NCI-H526 (cell line): ENCODE results near the gene CPT1B.
"Not testable (repeated sequence)": the region's sequence is repeated elsewhere in the genome, so short reads cannot be mapped to it uniquely, and the experiment has no call there.

Experiments
- DNase-seq, 2 experiments: peaks; one replicate each; lab custom pipeline; 2025; lab: John Stamatoyannopoulos, UW

Gene CPT1B

DNA sequence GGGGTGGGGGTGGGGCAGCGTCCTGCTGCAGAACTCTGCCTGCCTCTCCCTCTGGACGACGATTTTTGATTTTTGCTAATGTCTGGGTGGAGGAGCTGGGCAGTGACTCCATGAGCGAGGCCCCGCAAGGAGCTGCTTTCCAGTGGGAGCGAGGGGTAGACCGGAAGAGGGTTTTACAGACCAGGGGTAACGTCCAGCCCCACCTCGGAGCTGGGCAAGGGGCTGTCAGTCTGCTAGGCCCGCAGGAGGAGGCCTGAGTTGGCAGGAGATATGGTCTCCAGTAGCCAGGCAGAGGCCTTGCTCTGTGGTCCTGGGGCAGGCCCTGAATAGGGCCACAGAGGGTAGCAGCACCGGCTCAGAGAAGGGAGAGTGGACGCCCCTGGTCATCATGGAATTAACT, 31.4 kb upstream of the CPT1B start:
- DNase-seq = no peak

DNA sequence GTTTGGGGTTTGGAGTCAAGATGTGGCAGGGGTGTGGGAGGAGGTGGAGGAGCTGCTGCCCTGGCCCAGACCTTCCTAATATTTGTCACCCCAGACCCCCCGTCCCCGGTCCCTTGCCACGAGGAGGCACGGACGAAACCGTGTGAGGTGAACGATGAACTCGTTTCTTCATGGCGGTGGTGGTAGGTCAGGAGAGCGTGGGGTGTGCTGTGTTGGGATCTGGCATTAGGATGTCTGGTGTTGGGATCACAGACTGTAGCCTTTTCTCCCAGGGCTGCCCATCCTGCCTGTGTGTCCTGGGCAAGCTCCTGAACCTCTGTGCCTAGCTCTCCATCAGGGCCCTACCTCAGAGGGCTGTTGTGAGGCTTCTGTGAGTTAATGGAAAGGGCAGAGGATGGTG, 30.8 kb upstream of the CPT1B start:
- DNase-seq = no peak

DNA sequence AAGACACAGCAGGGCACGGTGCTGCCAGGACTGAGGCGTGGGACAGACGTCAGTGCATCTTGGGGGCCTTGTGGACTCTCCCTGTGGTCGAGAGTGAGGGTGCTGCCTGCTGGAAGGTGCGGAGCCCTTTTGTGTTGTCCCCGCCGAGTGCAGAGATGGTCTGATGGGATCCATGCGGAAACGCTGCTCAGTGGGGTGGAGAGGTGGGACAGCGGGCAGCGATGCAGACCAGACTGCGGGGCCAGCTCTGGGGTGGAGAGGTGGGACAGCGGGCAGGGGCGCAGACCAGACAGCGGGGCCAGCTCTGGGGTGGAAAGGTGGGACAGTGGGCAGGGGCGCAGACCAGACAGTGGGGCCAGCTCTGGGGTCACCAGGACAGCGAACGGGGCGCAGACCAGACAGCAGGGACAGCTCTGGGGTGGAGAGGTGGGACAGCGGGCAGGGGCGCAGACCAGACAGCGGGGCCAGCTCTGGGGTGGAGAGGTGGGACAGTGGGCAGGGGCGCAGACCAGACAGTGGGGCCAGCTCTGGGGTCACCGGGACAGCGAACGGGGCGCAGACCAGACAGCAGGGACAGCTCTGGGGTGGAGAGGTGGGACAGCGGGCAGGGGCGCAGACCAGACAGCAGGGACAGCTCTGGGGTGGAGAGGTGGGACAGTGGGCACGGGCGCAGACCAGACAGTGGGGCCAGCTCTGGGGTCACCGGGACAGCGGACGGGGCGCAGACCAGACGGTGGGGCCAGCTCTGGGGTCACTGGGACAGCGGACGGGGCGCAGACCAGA, 30.0 kb upstream of the CPT1B start:
- DNase-seq = not testable (repeated sequence)

DNA sequence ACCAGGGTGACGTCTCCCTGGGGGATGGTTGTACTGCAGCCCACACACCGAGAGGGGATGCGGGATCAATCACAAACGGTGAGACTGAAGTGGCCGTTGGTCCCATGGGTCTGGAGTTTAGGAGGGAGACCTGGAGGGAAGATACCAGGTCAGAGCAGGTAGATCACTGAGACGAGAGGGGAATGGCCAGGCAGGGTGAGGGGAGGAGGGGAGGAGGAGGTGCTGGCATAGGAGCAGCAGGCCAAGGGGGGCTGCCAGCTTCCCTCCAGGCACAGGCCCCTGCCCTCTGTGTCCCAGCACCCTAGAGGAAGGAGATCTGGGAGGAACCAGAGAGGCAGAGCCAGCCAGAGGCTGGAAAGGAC, 29.4 kb upstream of the CPT1B start:
- no peak for DNase-seq

DNA sequence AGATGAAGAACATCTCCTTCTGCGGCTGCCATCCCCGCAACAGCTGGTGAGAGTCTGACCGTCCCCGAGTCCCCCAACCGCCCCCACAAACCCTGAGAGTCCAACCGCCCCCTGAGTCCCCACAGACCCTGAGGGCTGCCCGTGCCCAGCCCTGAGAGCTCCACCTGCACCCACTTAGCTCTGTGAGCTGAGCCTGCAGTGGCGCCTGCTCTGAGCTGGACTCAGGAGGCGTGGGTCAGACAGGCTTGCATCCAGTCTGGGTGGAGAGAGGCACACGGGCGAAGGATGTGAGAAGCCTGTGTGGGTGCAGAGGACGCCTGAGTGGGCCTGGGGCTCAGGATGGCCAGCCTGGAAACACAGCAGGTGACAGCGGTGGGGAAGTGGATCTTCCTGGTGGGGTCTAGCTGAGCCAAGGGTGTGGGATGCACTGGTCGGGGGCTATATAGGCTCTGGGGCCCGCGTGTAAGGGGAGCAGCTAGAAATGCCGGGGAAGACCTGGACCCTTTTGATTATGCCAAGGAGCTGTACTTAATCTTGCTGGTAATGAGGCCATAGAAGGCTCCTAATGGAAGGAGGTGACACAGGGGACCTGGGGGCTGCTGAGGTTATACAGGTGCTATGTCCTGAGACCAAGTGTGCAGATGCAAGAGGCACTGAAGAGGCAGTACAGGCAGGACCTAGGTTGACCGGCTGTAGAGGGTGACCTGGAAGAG, 28.9 kb upstream of the CPT1B start:
- DNase-seq = no peak

DNA sequence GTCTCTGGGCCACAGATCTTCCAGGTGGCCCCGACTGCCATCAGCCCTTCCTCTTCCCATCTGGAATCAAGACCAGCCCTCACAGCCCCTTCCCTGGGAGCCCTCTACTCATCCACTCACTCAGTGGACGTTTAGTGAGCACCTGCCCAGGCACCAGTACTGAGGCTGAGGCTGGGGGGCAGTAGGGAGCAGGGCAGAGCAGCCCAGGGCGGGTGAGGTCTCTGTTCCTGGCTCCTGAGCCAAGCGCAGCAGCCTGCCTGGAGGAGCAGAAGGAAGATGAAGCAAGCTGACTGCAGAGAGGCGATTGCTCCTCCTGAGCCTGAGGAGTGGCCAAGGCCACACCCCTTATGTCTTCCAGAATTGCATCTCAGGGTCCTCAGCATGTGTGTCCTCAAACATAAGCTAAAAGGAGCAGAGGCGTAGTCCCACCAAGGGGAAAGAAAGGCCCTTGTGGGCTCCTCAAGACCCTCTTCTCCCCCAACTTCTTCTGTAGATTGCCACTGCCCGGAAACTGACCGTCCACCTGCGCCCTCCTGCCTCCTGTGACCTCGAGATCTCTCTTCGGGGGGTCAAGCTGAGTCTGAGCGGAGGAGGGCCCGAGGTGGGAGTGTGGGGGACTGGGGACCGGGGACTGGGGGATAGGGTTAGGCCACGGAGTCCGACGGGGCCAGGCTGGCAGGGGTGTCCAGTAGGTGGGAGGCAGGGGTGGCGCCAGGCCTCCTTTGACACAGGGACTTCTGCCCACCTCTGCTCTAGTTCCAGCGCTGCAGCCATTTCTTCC, 28.1 kb upstream of the CPT1B start:
- no peak for DNase-seq

DNA sequence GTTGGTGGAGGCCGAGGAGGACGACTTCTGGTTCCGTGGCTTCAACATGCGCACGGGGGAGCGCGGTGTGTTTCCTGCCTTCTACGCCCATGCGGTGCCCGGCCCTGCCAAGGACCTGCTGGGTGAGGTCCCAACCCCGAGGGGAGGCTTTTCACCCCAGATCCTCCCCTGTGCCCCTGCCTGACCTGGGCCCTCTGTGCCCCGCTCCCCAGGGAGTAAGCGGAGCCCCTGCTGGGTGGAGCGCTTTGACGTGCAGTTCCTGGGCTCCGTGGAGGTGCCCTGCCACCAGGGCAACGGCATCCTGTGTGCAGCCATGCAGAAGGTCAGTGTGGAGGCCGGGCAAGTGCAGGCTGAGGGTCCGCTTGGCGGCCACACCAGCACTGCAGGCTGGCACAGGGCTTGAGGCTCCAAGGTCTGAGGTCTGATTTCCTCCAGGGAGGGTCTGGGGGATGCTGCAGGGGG, 27.4 kb upstream of the CPT1B start:
- no peak for DNase-seq

DNA sequence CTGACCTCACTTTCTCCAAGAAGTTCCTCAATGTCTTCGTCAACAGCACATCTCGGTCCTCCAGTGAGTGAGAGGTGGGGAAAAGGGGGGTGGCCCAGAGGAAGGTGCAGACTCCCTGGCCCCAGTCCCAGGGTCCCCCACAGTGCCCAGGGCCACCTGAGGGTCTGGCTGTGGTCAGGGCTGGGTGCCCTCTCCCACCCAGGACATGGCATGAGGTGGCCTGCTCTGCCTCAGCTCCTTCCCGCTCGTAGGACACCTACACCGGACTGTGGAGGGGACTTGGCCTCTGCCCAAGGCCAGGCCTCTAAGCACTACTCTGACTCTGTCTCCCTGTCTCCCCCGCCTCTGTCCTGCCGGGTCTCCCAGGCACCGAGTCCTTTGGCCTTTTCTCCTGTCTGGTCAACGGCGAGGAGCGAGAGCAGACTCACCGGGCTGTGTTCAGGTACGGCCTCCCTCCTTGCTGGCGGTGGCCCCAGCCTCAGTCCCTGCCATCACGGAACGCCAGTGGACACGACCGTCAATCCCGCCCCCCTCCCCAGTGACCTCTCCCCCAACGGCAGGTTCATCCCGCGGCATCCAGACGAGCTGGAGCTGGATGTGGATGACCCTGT, 26.9 kb upstream of the CPT1B start:
- DNase-seq = no peak

DNA sequence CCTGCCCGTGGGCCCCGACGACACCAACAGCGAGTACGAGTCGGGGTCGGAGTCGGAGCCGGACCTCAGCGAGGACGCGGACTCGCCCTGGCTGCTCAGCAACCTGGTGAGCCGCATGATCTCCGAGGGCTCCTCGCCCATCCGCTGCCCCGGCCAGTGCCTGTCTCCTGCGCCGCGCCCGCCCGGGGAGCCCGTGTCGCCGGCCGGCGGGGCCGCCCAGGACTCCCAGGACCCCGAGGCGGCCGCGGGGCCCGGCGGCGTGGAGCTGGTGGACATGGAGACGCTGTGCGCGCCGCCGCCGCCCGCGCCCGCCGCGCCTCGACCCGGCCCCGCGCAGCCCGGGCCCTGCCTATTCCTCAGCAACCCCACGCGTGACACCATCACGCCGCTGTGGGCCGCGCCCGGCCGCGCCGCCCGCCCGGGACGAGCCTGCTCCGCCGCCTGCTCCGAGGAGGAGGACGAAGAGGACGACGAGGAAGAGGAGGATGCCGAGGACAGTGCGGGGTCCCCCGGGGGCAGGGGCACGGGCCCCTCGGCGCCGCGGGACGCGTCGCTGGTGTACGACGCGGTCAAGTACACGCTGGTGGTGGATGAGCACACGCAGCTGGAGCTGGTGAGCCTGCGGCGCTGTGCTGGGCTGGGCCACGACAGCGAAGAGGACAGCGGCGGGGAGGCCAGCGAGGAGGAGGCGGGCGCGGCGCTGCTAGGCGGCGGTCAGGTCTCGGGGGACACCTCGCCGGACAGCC, 26.2 kb upstream of the CPT1B start:
- no peak for DNase-seq

DNA sequence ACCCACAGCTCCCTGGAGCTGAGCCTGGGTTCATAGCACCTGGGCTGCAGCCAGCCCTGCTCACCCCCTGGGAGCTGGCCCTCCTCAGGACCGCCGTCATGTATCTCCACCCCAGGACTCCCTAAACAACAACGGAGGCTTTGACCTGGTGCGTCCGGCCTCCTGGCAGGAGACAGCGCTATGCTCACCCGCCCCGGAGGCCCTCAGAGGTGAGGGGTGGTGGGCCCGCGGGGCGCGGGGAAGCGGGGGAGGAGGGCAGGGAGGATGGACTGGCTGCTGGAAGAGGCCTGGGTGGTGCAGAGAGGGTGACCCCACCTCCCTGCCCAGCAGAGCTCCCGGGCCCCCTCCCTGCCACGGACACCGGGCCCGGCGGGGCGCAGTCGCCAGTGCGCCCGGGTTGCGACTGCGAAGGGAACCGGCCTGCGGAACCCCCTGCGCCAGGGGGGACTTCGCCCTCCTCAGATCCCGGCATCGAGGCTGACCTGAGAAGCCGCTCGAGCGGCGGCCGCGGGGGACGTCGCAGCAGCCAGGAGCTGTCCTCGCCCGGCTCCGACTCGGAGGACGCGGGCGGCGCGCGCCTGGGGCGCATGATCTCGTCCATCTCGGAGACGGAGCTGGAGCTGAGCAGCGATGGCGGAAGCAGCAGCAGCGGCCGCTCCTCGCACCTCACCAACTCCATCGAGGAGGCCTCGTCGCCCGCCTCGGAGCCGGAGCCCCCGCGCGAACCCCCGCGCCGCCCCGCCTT, 25.5 kb upstream of the CPT1B start:
- DNase-seq = no peak

DNA sequence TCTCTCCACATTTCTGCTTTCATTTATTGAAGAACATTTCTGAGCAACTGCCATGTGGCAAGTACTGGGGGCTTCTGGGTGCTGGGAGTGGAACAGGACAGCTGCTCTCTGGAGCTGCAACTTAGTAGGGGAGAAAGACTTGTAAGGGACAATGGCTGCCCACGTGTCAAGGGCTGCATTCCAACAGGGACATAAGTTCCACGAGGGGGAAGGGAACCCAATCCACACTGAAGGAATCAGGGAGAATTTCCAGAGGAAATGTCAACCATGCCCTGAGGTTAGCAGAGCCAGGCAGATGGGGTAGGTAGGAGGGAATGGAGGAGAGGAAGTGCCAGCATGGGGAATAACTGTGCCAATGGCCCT, 24.1 kb upstream of the CPT1B start:
- DNase-seq = no peak

DNA sequence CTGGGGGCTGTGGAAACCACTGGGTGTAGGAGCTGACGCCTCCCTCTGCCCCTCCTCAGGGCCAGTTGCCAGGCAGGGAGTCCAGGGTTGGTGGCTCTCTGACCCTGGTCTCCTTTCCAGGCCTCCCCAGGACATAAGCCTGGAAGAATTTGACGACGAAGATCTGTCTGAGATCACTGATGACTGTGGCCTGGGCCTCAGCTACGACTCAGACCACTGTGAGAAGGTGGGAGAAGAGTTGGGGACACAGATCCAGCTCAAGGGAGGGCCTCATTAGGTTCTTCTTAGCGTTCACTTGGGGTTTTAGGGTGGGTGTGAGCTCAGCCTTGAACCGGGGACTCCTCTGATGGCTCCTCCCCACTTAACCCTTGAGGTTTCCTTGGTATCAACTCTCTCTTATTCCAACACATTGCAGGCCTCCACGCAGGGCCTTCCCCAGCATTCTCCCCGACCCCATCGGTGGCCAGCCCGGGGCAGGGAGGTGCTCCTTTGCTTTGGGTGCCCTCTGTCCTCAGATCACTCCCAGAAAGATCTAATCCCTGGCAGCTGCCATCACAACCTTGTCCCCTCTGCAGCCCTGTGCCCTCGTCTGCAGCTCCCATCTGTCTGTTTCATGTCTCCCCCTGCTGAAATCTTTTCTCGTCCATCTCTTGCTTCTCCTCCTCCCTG, 23.6 kb upstream of the CPT1B start:
- DNase-seq = no peak

DNA sequence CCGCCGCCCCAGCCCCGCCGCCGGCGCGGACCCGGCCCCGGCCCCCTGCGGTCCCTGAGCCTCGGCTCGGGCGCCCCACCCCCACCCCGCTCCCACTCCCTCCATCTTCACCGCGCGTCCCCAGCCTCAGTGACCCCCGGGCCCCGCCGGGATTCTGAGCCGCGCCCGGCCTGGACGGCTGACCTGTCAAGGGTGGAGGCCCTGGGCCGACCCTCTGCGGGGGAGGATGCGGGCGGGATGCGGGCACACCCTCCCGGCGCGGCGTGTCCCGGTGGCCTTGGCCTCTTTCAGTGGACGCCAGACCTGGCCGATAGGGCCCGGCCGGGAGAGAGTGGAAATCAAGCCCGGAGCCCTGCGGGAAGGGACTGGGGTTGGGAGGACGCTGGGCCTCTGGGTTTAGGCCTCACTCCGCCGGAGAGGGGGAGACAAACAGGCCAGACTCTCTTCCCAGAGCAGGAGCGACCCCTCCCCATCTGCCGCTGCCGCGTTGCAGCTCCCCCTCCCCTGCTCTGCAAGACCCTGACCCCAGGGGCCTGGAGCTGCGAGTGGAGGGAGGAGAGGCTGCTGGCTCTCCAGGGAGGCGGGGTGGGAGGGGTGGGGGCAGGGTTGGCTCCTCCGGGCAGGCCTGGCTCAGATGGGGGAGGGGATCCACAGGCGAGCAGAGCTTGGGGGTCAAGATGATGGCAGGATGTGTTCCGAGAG, 22.9 kb upstream of the CPT1B start:
- DNase-seq = peak in 1 of 2 experiments; percentile 44

DNA sequence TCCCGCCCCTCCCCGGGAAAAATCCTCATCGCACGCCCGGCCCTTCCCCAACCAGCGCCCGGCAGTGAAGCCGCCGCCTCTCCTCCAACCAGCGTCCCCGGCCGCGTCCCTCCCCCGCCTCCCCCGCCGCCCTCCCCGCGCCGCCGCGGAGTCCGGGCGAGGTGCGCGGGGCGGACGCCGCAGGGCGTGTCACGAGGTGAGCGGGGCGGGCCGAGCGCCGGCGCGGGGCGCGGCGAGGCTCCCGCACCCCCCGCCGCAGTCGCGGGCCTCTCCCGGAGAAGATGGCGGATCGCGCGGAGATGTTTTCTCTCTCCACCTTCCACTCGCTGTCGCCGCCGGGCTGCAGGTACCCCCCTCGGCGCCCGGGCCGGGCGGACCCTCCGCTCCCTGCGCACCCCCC, 22.3 kb upstream of the CPT1B start, which contains the start of gene MAPK8IP2:
TSS of gene MAPK8IP2 (plus strand) at position 256 of the 400 bp plus-strand sequence. CDS start at position 282, 26 bp downstream.
- DNase-seq = peak in 1 of 2 experiments; percentile 60

DNA sequence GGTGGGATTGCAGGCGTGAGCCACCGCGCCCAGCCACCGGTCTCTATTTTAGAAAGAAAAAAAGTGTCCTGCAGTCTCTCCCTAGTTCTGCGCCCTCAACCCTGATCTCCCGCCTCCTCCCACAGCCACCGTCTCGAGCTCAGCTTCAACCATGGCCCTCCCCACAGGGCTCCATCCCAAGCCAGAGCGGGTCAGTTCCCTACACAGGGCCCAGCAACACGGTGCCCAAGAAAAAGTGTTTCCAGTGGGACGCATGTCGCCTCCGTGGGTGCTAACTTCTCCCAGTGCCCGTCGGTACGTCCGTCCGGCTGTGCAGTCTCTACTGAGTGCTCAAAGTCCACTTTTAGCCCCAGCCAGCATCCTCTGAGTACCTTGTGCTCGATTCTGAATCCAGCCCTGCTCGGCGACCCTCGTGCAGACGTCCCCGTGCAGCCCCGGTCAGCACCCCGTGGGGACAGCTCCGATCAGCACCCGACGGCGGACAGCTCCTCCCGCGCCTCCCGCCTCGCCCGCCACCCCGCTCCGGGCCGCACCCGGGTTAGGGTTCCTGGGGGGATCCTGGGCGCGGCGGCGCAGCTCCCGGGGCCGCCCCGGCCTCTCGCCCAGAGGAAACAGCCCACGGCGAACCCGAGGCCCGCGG, 21.7 kb upstream of the CPT1B start:
- DNase-seq = peak in 1 of 2 experiments; percentile 50

DNA sequence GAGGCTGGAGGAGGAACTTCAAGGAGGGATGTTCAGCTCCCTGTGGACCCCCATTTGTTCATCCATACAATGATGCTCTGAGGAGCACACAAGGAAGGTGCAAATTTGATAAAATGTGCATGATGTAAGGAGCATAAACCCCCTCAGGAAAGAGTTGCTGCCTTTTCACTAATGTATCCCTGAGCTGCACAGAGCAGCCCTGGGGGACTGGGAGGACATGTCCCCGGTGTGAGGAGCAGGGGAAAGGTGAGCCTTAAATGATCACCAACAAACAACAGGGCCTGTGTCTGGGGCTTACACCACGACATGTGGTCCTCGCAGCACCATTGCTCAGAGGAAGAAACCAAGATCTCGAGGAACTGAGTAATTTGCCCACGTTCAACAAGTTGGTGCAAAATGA, 18.9 kb upstream of the CPT1B start:
- no peak for DNase-seq

DNA sequence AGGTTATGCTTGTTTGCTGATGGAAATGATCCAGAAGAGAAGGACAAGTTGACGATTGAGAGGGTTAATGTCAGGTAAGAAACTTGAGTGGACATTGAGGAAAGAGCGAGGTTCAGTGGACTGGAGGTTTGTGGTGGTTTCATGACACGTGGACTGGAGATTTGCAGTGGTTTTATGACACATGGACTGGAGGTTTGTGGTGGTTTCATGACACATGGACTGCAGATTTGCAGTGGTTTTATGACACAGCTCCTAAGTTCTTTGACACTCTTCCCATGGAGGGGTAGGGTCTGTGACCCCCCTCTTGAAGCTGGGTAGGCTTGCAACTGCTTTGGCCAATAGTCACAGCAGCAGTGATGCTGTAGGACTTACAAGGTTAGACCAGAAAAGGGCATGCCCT, 17.0 kb upstream of the CPT1B start:
- DNase-seq = no peak

DNA sequence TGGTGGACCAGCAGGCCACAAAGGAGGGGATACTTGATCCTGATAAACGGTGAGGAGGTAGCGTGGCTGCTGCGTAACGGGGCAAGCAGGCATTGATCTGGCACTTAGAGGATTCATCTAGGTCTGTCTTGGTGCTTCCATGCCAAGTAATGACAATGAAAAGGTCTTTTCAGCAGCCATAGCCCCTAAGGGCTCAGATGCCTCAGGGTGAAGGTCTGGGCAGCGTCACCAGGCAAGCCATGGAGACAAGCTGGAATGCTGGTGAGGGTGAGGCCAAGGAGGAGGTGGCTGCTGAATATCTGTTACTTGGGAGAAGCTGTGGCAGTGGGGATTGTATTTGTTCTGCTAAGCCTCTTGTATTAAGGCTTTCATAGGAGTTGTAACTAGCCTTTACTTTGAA, 9.2 kb upstream of the CPT1B start:
- no peak for DNase-seq

DNA sequence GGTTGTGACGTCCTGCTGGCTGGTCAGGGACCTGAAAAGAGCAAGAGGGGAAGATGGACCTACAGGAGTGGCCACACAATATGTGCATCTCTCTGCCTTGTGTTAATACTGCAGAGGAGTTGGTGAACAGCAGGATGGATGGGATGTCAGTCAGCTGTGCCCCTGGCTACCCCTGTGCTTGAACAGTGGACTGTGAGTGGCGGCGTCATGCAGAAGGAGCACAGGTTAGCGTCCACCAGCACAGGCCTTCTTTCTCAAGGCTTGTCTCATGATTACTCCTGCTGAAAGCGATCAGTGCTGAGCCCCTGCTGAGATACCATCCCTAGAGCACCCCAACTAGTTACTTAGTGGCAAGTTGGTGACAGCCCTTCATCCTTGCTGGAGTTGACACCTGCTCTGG, 8.2 kb upstream of the CPT1B start:
- DNase-seq = no peak
